ENCODE measurements around the gene FLNB. TPM values are rescaled to one million over a fixed set of nuclear protein-coding genes. Genes with fewer than 3 reads are reported as not detected.

The FLNB gene
- total and polyA plus RNA-seq, 9 of the 15 experiments (the other 6 are each of a cell fraction or from before 2014, with no cell fraction given), result 9.4 to 48.1 (median 25.6) TPM

- BruUV-seq (replicated peaks), result no TSS peak
- TF ChIP-seq ZNF512 (tag; IDR thresholded peaks at IDR 0.05) (peak; percentile 87), E4F1 (CRISPR knock-in tag; IDR thresholded peaks at IDR 0.05; ENCODE audit: borderline replicate concordance) (no peak)
- no peaks in the 10 kb centered on the region for H3K4me1 ChIP-seq (replicated peaks in 1 of 2; ENCODE audit: control insufficient read depth in 2 of 2, insufficient read depth in 2 of 2, low read length in 2 of 2)
- no peak overlapping the region for H3K27ac ChIP-seq (ENCODE audit: extremely low read depth, low read depth, low read length)
- ATAC-seq (no peak), DNase-seq (ENCODE audit: extremely low read depth in 1 of 4, low spot score in 3 of 4) (no peak), FAIRE-seq (no peak)
- ChIA-PET CTCF (ENCODE audit: low intra/inter-chr PET ratio) (no interaction called here), POLR2A (interaction anchor here (0.7 kb wide), 1 partner anchor 108 kb away, joined by 4 read pairs; no protein-coding TSS in a partner anchor)
- intact Hi-C loops (cut with micrococcal nuclease) (no loop called here), in situ Hi-C loops (cut with MboI) (no loop called here)
- no peaks in the 10 kb centered on the region for H3K9me1 ChIP-seq (ENCODE audit: control insufficient read depth, insufficient read depth, low read length)
- no peaks in the 10 kb centered on the region for H3K9me3 ChIP-seq (replicated peaks; ENCODE audit: control insufficient read depth, insufficient read depth, low read depth, low read length)
- no peak overlapping the region for H3K4me3 ChIP-seq
- H3K36me3 ChIP-seq (ENCODE audit: control insufficient read depth, insufficient read depth, low read length), result no peaks in the 10 kb centered on the region
- no peak overlapping the region for H3K4me2 ChIP-seq (ENCODE audit: insufficient read depth, low read length)
- H3K27me3 ChIP-seq (ENCODE audit: control insufficient read depth in 2 of 2, insufficient read depth in 2 of 2, low read length in 2 of 2), result peaks cover 9 to 39% of the 10 kb centered on the region in 2 experiments; a peak in 4 of 5 replicates
- 0% methylated on average over 2 of the region's 3 CpGs for WGBS (ENCODE audit: insufficient coverage, low coverage, missing lambda C conversion rate)
- H2AFZ ChIP-seq (ENCODE audit: low read depth, low read length), result no peak overlapping the region
- no peaks in the 10 kb centered on the region for H4K20me1 ChIP-seq (replicated peaks; ENCODE audit: control insufficient read depth, insufficient read depth, low read length)
- no peaks in the 10 kb centered on the region for H3K79me2 ChIP-seq (ENCODE audit: control insufficient read depth, insufficient read depth, low read length)
- H3K9ac ChIP-seq (ENCODE audit: insufficient read depth in 1 of 2, low read depth in 2 of 2, low read length in 2 of 2), result no peak overlapping the region
These were observed 201.7 kb downstream of the FLNB start for GRCh38 chr3:58209933-58210332.

All from K562 (cell line).